ENCODE data around the gene ZBTB44.
"Not testable (repeated sequence)": the region's sequence is repeated elsewhere in the genome, so short reads cannot be mapped to it uniquely, and the experiment has no call there.

Gene ZBTB44

DNA sequence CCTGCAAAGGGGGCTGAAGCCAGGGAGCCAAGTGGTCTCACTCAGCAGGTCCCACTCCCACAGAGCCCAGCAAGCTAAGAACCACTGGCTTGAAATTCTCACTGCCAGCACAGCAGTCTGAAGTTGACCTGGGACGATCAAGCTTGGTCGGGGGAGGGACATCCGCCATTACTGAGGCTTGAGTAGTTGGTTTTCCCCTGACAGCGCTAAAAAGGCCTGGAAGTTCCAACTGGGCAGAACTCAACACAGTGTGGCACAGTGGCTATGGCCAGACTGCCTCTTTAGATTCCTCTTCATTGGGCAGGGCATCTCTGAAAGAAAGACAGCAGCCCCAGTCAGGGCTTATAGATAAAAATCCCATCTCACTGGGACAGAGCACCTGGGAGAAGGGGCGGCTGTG, 64.8 kb downstream of the ZBTB44 start:
- not testable (repeated sequence) for H3K27ac Mint-ChIP-seq; ATAC-seq (replicated peaks); H3K27me3 Mint-ChIP-seq; H3K4me3 Mint-ChIP-seq; DNase-seq; H3K9me3 Mint-ChIP-seq
- H3K36me3 Mint-ChIP-seq = peaks cover 19 to 30% of the 10 kb centered on the region in 2 donors
- H3K4me1 Mint-ChIP-seq = peaks cover 15 to 24% of the 10 kb centered on the region in 2 donors

DNA sequence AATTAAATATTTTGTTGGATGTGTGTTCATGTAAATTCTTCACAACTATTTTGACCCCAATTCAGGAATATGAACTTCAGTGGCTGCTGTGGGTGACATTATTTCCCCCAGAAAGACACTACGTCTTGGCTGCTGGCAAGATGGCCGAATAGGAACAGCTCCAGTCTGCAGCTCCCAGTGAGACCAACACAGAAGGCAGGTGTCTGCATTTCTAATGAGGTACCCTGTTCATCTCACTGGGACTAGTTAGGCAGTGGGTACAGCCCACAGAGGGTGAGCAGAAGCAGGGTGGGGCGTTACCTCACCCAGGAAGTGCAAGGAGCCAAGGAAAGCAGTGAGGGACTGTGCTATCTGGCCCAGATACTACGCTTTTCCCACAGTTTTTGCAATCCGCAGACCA, 65.3 kb downstream of the ZBTB44 start:
- DNase-seq (no peak), ATAC-seq (replicated peaks) (no peak)
- Mint-ChIP-seq H3K27ac (no peak overlapping the region), H3K36me3 (peaks cover 20 to 31% of the 10 kb centered on the region in 2 donors), H3K27me3 (no peaks in the 10 kb centered on the region), H3K9me3 (peaks cover 3 to 9% of the 10 kb centered on the region in 2 donors), H3K4me3 (no peak overlapping the region), H3K4me1 (peaks cover 15 to 24% of the 10 kb centered on the region in 2 donors)

DNA sequence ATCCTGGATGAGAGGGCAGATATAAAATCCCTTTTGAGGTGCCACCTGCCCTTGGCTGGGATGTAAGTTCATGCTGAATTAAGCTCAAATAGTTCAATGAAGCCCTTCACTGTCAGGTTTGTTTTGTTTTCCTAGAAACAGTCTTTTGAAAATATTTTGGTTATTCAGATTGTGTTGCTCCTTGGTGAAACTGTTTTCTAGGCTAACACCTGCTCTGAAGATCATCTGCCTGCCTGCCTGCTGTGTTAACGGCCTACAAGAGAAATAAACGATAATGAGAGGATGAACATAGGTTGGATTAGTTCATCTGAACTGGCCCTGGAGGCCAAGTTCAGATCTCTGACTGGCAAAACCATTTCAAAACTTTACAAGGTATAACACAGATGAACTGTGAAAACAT, 67.4 kb downstream of the ZBTB44 start:
- no peak for DNase-seq
- Mint-ChIP-seq H3K4me1 (peaks cover 20 to 22% of the 10 kb centered on the region in 2 donors), H3K36me3 (peaks cover 20 to 24% of the 10 kb centered on the region in 2 donors), H3K27ac (no peak overlapping the region), H3K9me3 (peaks cover 1 to 7% of the 10 kb centered on the region in 2 donors), H3K27me3 (no peaks in the 10 kb centered on the region), H3K4me3 (no peak overlapping the region)
- no peak for ATAC-seq (replicated peaks)

GRCh38 chr11:130246738-130247137, 68.0 kb downstream of the ZBTB44 start:
- Mint-ChIP-seq H3K9me3 (peaks cover 0 to 1% of the 10 kb centered on the region in 2 donors), H3K27me3 (no peaks in the 10 kb centered on the region), H3K4me1 (peaks cover 16 to 19% of the 10 kb centered on the region in 2 donors), H3K36me3 (peaks cover 16 to 19% of the 10 kb centered on the region in 2 donors), H3K27ac (no peak overlapping the region), H3K4me3 (no peak overlapping the region)
- DNase-seq = no peak
- no peak for ATAC-seq (replicated peaks)

- no peaks in the 10 kb centered on the region for H3K27me3 Mint-ChIP-seq
- no peaks in the 10 kb centered on the region for H3K9me3 Mint-ChIP-seq
- no peak overlapping the region for H3K27ac Mint-ChIP-seq
- H3K4me3 Mint-ChIP-seq = no peak overlapping the region
- H3K4me1 Mint-ChIP-seq = peaks cover 15 to 19% of the 10 kb centered on the region in 2 donors
- DNase-seq = no peak
- peaks cover 16 to 17% of the 10 kb centered on the region in 2 donors for H3K36me3 Mint-ChIP-seq
- no peak for ATAC-seq (replicated peaks)
These were observed 68.4 kb downstream of the ZBTB44 start for GRCh38 chr11:130246270-130246669.

DNA sequence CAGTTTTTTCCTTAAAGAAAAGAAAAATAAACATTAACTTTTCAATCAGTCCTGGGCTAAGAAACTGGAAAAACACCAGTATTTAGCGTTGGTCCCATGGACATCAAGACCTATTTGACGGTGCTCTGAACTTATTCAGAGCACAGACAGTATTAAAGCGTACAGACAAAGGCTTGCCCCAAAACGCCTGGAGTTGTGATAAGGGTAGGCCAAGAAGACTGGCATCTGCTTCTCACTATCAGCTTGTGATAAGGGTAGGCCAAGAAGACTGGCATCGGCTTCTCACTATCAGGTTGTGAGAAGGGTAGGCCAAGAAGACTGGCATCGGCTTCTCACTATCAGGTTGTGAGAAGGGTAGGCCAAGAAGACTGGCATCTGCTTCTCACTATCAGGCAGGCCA, 69.3 kb downstream of the ZBTB44 start:
- Mint-ChIP-seq H3K36me3 (peaks cover 8 to 10% of the 10 kb centered on the region in 2 donors), H3K4me1 (peaks cover 9 to 19% of the 10 kb centered on the region in 2 donors)
- not testable (repeated sequence) for H3K9me3 Mint-ChIP-seq; H3K27me3 Mint-ChIP-seq; ATAC-seq (replicated peaks); H3K27ac Mint-ChIP-seq; H3K4me3 Mint-ChIP-seq; DNase-seq

GRCh38 chr11:130244848-130245247, 69.9 kb downstream of the ZBTB44 start:
- peaks cover 8 to 19% of the 10 kb centered on the region in 2 donors for H3K4me1 Mint-ChIP-seq
- no peaks in the 10 kb centered on the region for H3K9me3 Mint-ChIP-seq
- H3K4me3 Mint-ChIP-seq = no peak overlapping the region
- no peak for DNase-seq
- H3K27ac Mint-ChIP-seq = no peak overlapping the region
- peaks cover 8 to 9% of the 10 kb centered on the region in 2 donors for H3K36me3 Mint-ChIP-seq
- ATAC-seq (replicated peaks) = no peak
- H3K27me3 Mint-ChIP-seq = no peaks in the 10 kb centered on the region

DNA sequence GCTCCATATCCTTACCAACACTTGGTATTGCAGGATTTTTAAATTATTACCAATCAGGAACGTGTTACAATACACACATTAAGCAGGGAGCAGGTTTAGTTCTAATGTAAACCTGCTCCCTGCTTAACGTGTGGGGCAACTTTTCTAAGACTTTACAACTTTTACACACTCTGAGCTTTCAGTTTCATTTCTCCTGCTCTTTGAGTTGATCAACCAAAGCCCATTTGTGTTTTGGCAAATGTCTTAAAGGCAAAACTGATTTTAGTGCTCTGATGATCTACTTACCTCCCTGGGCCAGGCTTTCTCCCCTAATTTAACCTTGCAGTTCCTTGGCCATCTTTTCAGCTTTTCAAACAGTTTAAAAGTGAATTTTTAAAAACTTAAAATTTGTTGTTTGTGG, 70.9 kb downstream of the ZBTB44 start:
- no peaks in the 10 kb centered on the region for H3K9me3 Mint-ChIP-seq
- ATAC-seq (replicated peaks) (no peak), DNase-seq (no peak)
- no peak overlapping the region for H3K27ac Mint-ChIP-seq
- no peak overlapping the region for H3K4me3 Mint-ChIP-seq
- no peaks in the 10 kb centered on the region for H3K27me3 Mint-ChIP-seq
- H3K4me1 Mint-ChIP-seq = peaks cover 9 to 19% of the 10 kb centered on the region in 2 donors
- H3K36me3 Mint-ChIP-seq = peaks cover 12% of the 10 kb centered on the region in 2 donors

- H3K9me3 Mint-ChIP-seq = no peaks in the 10 kb centered on the region
- H3K27me3 Mint-ChIP-seq = no peaks in the 10 kb centered on the region
- DNase-seq = no peak
- H3K4me1 Mint-ChIP-seq = peaks cover 7 to 19% of the 10 kb centered on the region in 2 donors
- no peak overlapping the region for H3K27ac Mint-ChIP-seq
- H3K4me3 Mint-ChIP-seq = no peak overlapping the region
- peaks cover 17 to 19% of the 10 kb centered on the region in 2 donors for H3K36me3 Mint-ChIP-seq
- ATAC-seq (replicated peaks) = no peak
These were observed 73.0 kb downstream of the ZBTB44 start for GRCh38 chr11:130241713-130242112.

- peaks cover 11 to 19% of the 10 kb centered on the region in 2 donors for H3K36me3 Mint-ChIP-seq
- ATAC-seq (replicated peaks) = no peak
- no peak overlapping the region for H3K4me3 Mint-ChIP-seq
- H3K4me1 Mint-ChIP-seq = peaks cover 4 to 6% of the 10 kb centered on the region in 2 donors
- no peaks in the 10 kb centered on the region for H3K27me3 Mint-ChIP-seq
- no peak overlapping the region for H3K27ac Mint-ChIP-seq
- H3K9me3 Mint-ChIP-seq = no peaks in the 10 kb centered on the region
- DNase-seq = no peak
These were observed 77.3 kb downstream of the ZBTB44 start for GRCh38 chr11:130237282-130238006.

DNA sequence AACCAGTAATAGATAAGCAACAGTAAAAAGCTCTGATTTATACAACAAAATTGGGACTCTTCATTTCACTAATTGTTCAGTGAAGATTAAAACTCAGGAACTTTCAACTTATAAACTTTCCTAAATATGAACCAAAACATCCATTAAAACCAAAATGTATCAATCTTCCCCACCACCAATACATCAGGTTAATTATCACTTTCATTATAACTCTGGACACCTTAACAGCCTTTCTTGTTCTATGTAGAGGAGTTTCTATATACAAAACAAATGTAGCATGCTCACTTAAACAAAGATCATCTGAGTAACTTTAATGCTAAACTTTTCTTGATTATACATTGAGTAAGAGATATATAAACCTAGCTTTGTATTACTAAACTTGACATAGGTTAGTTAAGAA, 80.4 kb downstream of the ZBTB44 start:
- H3K4me3 Mint-ChIP-seq = no peak overlapping the region
- DNase-seq = no peak
- no peak overlapping the region for H3K27ac Mint-ChIP-seq
- peaks cover 11 to 20% of the 10 kb centered on the region in 2 donors for H3K36me3 Mint-ChIP-seq
- no peaks in the 10 kb centered on the region for H3K27me3 Mint-ChIP-seq
- H3K9me3 Mint-ChIP-seq = no peaks in the 10 kb centered on the region
- peaks cover 2 to 6% of the 10 kb centered on the region in 2 donors for H3K4me1 Mint-ChIP-seq
- no peak for ATAC-seq (replicated peaks)

DNA sequence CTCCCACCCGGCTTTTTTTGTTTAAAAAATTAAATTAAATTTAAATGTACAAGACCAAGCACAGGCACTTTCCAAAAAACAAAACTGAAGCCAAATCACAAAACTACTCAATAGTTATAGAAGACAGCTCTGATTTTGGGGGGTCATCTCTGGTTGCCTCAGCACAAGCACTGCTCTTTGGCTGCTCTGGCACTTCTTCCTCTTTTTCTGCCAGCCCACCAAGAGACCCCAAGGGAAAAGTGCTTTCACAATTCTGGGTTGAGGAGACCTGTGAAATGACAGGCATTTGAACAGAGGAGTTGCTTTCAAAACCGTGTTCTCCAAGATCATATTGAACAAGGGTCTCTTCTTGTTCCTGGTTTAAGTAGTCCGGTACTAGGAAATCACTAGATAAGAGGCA, 80.8 kb downstream of the ZBTB44 start:
- not testable (repeated sequence) for H3K9me3 Mint-ChIP-seq, H3K4me3 Mint-ChIP-seq, H3K4me1 Mint-ChIP-seq, H3K27me3 Mint-ChIP-seq, DNase-seq, H3K27ac Mint-ChIP-seq
- peaks cover 8 to 17% of the 10 kb centered on the region in 2 donors for H3K36me3 Mint-ChIP-seq
- peak; percentile 55 to 60 for ATAC-seq (replicated peaks)

DNA sequence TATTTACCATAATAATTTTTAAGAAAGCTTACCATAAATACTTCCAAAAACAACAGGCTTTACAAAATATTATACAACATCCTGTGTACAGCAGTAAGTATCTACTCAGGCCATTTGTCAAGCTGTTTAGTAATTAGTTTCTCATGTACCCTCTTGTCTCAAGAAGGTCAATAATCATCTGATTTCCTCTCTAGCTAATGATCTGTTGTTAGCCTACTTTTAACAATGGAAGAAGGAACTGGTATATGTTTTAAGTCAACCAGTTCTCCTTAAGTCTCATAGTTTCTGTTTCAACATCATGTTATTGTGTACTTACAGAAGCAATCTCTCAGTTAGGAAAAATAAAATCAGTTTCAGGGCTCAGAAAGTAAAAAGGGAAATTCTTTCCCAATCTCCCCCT, 81.2 kb downstream of the ZBTB44 start:
- not testable (repeated sequence) for H3K9me3 Mint-ChIP-seq, H3K4me1 Mint-ChIP-seq, H3K27me3 Mint-ChIP-seq, H3K4me3 Mint-ChIP-seq, DNase-seq, H3K27ac Mint-ChIP-seq
- peak; percentile 61 to 65 for ATAC-seq (replicated peaks)
- peaks cover 8 to 15% of the 10 kb centered on the region in 2 donors for H3K36me3 Mint-ChIP-seq

- Mint-ChIP-seq H3K9me3 (no peaks in the 10 kb centered on the region), H3K27ac (peak overlapping the region; percentile 56), H3K27me3 (no peaks in the 10 kb centered on the region), H3K36me3 (peaks cover 0 to 4% of the 10 kb centered on the region in 2 donors), H3K4me1 (no peaks in the 10 kb centered on the region), H3K4me3 (no peak overlapping the region)
- ATAC-seq (replicated peaks) = no peak
- no peak for DNase-seq
These were observed 87.3 kb downstream of the ZBTB44 start for GRCh38 chr11:130227373-130227772.

DNA sequence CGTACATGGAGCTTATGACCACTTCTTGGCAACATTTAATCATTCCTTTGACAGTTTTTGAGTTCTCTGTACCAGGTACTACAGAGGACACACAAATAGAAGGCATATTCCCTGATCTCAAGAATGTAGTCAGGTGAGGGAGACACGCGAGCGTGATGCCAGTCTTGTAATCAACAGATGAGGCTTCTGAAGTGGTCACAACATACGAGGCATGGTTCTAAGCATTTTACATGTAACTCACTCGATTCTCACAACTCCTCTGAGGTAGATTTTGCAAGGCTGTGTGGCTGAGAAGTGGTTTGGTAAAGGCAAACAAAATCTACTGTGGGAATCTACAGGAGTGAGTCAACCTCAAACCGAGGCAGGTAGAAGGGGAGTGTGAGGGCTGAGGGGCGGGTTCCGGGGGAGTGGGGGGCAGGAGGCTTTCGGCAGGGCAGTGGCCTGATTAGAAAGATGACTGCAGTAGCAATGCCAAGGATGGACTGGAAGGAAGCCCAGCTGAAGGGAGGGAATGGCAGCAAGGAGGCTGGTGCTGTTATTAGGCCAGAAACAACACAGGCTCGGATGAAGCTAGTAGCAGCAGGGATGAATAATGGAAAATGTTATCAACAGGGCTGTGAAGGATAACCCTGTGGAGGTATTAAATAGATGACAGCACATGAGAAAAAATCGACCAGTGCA, 91.3 kb downstream of the ZBTB44 start:
- Mint-ChIP-seq H3K4me3 (no peak overlapping the region), H3K9me3 (no peaks in the 10 kb centered on the region), H3K4me1 (no peaks in the 10 kb centered on the region), H3K27ac (no peak overlapping the region), H3K36me3 (no peaks in the 10 kb centered on the region), H3K27me3 (no peaks in the 10 kb centered on the region)
- DNase-seq (no peak), ATAC-seq (replicated peaks) (no peak)

Data from stimulated activated naive B cell treated with anti-CD40 and anti-IgM and Interleukin-4, amounts not matched to agents 10 μg/mL and 1 μg/mL and 100 μg/mL, for 72 hours (primary cell).